HCT116 (cell line): ENCODE results near the gene CCDC9B.

Source experiments
- CTCF ChIP-seq, 3 experiments: fragments of 200-600 bp in 1 of 3; sonication (generic) in 1 of 3; IDR thresholded peaks in 2 of 3; conservative IDR thresholded peaks in 1 of 3; 2 replicates each; pipeline ENCODE4 v1.5.1; 2012 to 2017; ENCODE audit warnings: low read depth in 2 of 3, low read length in 2 of 3, antibody characterized with exemption in 1 of 3, borderline replicate concordance in 1 of 3, control low read depth in 1 of 3, mild to moderate bottlenecking in 1 of 3, mixed read lengths in 1 of 3, mixed run types in 1 of 3, moderate library complexity in 1 of 3; ENCODE audit not compliant: insufficient read depth in 1 of 3
- MAX ChIP-seq: IDR thresholded peaks from 2 replicates; pipeline ENCODE4 v1.6.1; 2012
- POLR2A ChIP-seq: IDR thresholded peaks from 2 replicates; pipeline ENCODE4 v1.7.0; 2011; ENCODE audit warnings: borderline replicate concordance; ENCODE audit not compliant: insufficient read depth, insufficient read length; ENCODE audit errors: extremely low read depth

- TF ChIP-seq MAX = no peak
- no peak for TF ChIP-seq CTCF (IDR thresholded peaks at IDR 0.05 in 2 of 3, conservative IDR thresholded peaks at IDR 0.05 in 1 of 3; ENCODE audit: borderline replicate concordance in 1 of 3, insufficient read depth in 1 of 3, low read depth in 2 of 3, low read length in 2 of 3)
- TF ChIP-seq POLR2A = no peak
These were observed 59.0 kb downstream of the CCDC9B start for GRCh38 chr15:40281801-40282146.
